Activated CD8-positive, alpha-beta memory T cell treated with anti-CD3 and anti-CD28 coated beads, Interleukin-2, amount 10 ng/mL, durations not matched to agents 7 days and 5 days (primary cell): ENCODE measurements around the gene MPHOSPH8. TPM values are rescaled to one million over a fixed set of nuclear protein-coding genes. Genes with fewer than 3 reads are reported as not detected.
"Not testable (repeated sequence)": the region's sequence is repeated elsewhere in the genome, so short reads cannot be mapped to it uniquely, and the experiment has no call there.

ENCODE experiments used
- ATAC-seq: fragments of 150-1000 bp; cut with Tn5 transposase; one replicate; pipeline ENCODE4 v1.10.0; 2021; ENCODE audit warnings: moderate library complexity
- CTCF ChIA-PET: fragments of 350-600 bp; sonication (Branson Sonifier 250); formaldehyde crosslinking; loops from one replicate; lab custom pipeline; 2021; ENCODE audit warnings: antibody characterized with exemption; lab: Charles Lee
- DNase-seq: peaks from one replicate; pipeline ENCODE4 v3.0.0-alpha.2; 2020
- H3K27ac Mint-ChIP-seq: one replicate; pipeline ENCODE4 v1.8.0; 2021; ENCODE audit warnings: mild to moderate bottlenecking, mixed read lengths
- H3K27me3 Mint-ChIP-seq: one replicate; pipeline ENCODE4 v1.8.0; 2021; ENCODE audit warnings: mixed read lengths
- H3K36me3 Mint-ChIP-seq: one replicate; pipeline ENCODE4 v1.8.0; 2021; ENCODE audit warnings: mild to moderate bottlenecking, mixed read lengths
- H3K4me1 Mint-ChIP-seq: one replicate; pipeline ENCODE4 v1.8.0; 2021; ENCODE audit warnings: mixed read lengths
- H3K4me3 Mint-ChIP-seq: one replicate; pipeline ENCODE4 v1.8.0; 2021; ENCODE audit warnings: mild to moderate bottlenecking, moderate library complexity, mixed read lengths
- H3K9me3 Mint-ChIP-seq: one replicate; pipeline ENCODE4 v1.8.0; 2022; ENCODE audit warnings: low read depth, mixed read lengths
- total RNA-seq, 2 experiments: library from RNA; stranded (reverse); gene quantifications; one replicate each; pipeline ENCODE4 v1.2.3, GENCODE V29; 2021

Gene MPHOSPH8
- total RNA-seq, 2 experiments from 2014 or later = 39.4 to 41.5 TPM

DNA sequence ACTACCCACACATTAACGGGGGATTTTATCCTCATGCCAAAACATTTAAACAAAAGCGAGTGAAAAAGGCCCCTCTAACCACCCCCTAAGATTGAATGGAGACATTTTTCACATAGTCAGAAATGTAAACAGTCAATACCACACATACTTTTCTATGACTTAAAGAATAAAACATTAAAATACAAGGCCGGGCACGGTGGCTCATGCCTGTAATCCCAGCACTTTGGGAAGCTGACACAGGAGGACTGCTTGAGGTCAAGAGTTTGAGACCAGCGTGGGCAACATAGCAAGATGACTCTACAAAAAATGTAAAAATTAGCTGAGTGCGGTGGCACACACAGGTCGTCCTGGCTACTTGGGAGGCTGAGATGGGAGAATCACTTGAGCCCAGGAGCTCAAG, 47.3 kb downstream of the MPHOSPH8 start:
- no peak for ATAC-seq
- H3K9me3 Mint-ChIP-seq = no peaks in the 10 kb centered on the region
- no peak overlapping the region for H3K27ac Mint-ChIP-seq
- no peak for DNase-seq
- CTCF ChIA-PET = no interaction called here
- peaks cover 27% of the 10 kb centered on the region for H3K36me3 Mint-ChIP-seq
- no peaks in the 10 kb centered on the region for H3K27me3 Mint-ChIP-seq
- peaks cover 22% of the 10 kb centered on the region for H3K4me1 Mint-ChIP-seq
- H3K4me3 Mint-ChIP-seq = no peak overlapping the region

DNA sequence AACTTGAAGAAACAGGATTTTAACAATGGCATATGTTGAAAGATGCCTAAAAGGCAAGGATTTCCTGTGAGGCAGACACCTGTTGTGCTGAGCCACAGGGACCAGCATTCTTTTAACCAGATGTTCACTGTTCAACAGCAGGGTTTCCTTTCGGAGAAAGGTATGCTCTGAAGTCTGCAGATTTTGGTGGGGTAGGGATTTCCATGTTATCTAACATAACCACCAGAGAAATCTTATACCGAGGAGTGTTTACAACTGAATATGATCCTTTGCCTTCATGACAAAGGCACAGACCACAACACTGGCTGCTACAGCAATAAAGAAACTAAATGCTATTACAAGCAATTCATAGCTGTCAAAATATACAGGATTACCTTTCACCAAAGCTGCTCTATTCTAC, 48.1 kb downstream of the MPHOSPH8 start:
- DNase-seq (no peak), ATAC-seq (no peak)
- H3K4me3 Mint-ChIP-seq = no peak overlapping the region
- CTCF ChIA-PET = no interaction called here
- peaks cover 22% of the 10 kb centered on the region for H3K4me1 Mint-ChIP-seq
- no peak overlapping the region for H3K27ac Mint-ChIP-seq
- no peaks in the 10 kb centered on the region for H3K27me3 Mint-ChIP-seq
- no peaks in the 10 kb centered on the region for H3K9me3 Mint-ChIP-seq
- peaks cover 23% of the 10 kb centered on the region for H3K36me3 Mint-ChIP-seq

GRCh38 chr13:19685034-19685433, 51.6 kb downstream of the MPHOSPH8 start:
- H3K27me3 Mint-ChIP-seq = no peaks in the 10 kb centered on the region
- H3K4me1 Mint-ChIP-seq = peaks cover 15% of the 10 kb centered on the region
- no peak overlapping the region for H3K27ac Mint-ChIP-seq
- H3K36me3 Mint-ChIP-seq = peaks cover 8% of the 10 kb centered on the region
- CTCF ChIA-PET = no interaction called here
- H3K9me3 Mint-ChIP-seq = no peaks in the 10 kb centered on the region
- ATAC-seq (no peak), DNase-seq (no peak)
- H3K4me3 Mint-ChIP-seq = no peak overlapping the region

DNA sequence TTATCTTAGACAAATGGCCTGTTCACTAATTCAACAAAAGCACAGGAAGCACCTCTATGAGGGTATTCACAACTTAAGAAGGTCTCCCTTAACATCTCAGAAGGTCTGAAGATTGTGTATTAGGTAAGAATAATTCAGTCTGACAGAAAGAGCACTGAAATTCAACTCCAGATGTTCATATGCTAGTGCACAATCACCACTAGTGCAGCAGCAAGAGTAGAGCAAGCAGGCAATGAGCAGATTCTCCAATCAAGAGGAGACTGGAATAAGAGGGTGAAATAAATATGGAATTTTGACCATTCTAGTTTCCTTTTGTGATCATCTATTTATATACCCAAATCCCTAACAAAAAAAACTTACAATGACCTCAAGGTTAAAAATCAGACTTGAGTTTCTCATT, 52.0 kb downstream of the MPHOSPH8 start:
- ATAC-seq (no peak), DNase-seq (no peak)
- Mint-ChIP-seq H3K27me3 (no peaks in the 10 kb centered on the region), H3K9me3 (no peaks in the 10 kb centered on the region), H3K27ac (no peak overlapping the region), H3K36me3 (peaks cover 10% of the 10 kb centered on the region), H3K4me3 (no peak overlapping the region), H3K4me1 (peaks cover 15% of the 10 kb centered on the region)
- CTCF ChIA-PET = no interaction called here

GRCh38 chr13:19691447-19691846, 58.0 kb downstream of the MPHOSPH8 start:
- not testable (repeated sequence) for H3K27ac Mint-ChIP-seq, H3K27me3 Mint-ChIP-seq, ATAC-seq, DNase-seq, H3K4me3 Mint-ChIP-seq, H3K9me3 Mint-ChIP-seq
- H3K36me3 Mint-ChIP-seq = peaks cover 34% of the 10 kb centered on the region
- H3K4me1 Mint-ChIP-seq = peaks cover 16% of the 10 kb centered on the region
- CTCF ChIA-PET = interaction anchor here (0.6 kb wide), 1 partner anchor 9 kb away, joined by 3 read pairs; no protein-coding TSS in a partner anchor

- peaks cover 16% of the 10 kb centered on the region for H3K4me1 Mint-ChIP-seq
- H3K27ac Mint-ChIP-seq = no peak overlapping the region
- DNase-seq (no peak), ATAC-seq (no peak)
- no peaks in the 10 kb centered on the region for H3K27me3 Mint-ChIP-seq
- peaks cover 39% of the 10 kb centered on the region for H3K36me3 Mint-ChIP-seq
- no peaks in the 10 kb centered on the region for H3K9me3 Mint-ChIP-seq
- no peak overlapping the region for H3K4me3 Mint-ChIP-seq
- CTCF ChIA-PET = no interaction called here
Measured at GRCh38 chr13:19695428-19695827, 62.0 kb downstream of the MPHOSPH8 start.

DNA sequence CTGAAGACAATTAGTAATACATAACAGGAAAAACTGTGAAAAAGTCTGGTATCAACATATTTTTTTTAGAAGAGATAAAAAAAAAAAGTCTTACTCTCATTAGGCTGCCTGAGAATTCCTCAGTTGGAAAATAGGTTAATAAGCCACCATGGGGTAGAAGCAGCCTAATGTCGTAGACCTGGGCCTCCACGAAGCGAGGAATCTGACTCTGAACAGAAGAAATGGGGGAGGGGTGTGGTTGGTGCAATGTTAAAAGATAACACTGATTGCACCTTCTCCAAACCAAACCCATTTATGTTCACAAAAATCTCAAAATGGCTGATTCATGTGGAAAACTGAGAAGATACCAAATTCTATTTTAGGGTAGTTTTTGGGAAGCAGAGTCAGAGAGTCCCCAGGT, 62.4 kb downstream of the MPHOSPH8 start:
- Mint-ChIP-seq H3K27ac (no peak overlapping the region), H3K4me3 (no peak overlapping the region), H3K27me3 (no peaks in the 10 kb centered on the region), H3K9me3 (no peaks in the 10 kb centered on the region), H3K4me1 (peaks cover 13% of the 10 kb centered on the region), H3K36me3 (peaks cover 36% of the 10 kb centered on the region)
- ATAC-seq (no peak), DNase-seq (no peak)
- CTCF ChIA-PET = no interaction called here

- DNase-seq, H3K27ac Mint-ChIP-seq, H3K4me3 Mint-ChIP-seq, H3K9me3 Mint-ChIP-seq, H3K4me1 Mint-ChIP-seq, ATAC-seq, H3K27me3 Mint-ChIP-seq, CTCF ChIA-PET: not testable (repeated sequence)
- H3K36me3 Mint-ChIP-seq = peaks cover 16% of the 10 kb centered on the region
Measured at GRCh38 chr13:19700963-19701362, 67.5 kb downstream of the MPHOSPH8 start.

DNA sequence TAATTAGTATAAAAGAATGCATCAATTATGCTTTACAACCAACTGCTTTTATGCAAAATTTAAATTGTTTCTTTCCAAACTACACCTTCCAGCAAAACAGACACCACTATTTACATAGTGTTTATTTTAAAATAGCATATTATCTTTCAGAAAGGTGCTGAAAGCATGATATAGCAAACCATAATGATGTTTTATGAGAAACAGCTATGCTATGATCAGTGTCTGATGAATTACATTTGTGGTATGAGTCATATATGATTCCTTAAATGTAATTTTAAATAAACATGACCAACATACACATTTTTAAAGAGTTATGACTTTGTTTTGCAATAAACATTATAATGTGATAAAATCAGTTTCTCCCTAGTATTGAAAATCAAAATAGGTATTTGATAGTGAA, 68.2 kb downstream of the MPHOSPH8 start:
- H3K4me1 Mint-ChIP-seq, DNase-seq, H3K9me3 Mint-ChIP-seq, H3K27ac Mint-ChIP-seq, ATAC-seq, CTCF ChIA-PET, H3K4me3 Mint-ChIP-seq, H3K27me3 Mint-ChIP-seq: not testable (repeated sequence)
- H3K36me3 Mint-ChIP-seq = peaks cover 14% of the 10 kb centered on the region

GRCh38 chr13:19704256-19704655, 70.8 kb downstream of the MPHOSPH8 start:
- CTCF ChIA-PET, DNase-seq, ATAC-seq, H3K27me3 Mint-ChIP-seq, H3K4me3 Mint-ChIP-seq, H3K4me1 Mint-ChIP-seq, H3K27ac Mint-ChIP-seq, H3K9me3 Mint-ChIP-seq: not testable (repeated sequence)
- peaks cover 15% of the 10 kb centered on the region for H3K36me3 Mint-ChIP-seq

DNA sequence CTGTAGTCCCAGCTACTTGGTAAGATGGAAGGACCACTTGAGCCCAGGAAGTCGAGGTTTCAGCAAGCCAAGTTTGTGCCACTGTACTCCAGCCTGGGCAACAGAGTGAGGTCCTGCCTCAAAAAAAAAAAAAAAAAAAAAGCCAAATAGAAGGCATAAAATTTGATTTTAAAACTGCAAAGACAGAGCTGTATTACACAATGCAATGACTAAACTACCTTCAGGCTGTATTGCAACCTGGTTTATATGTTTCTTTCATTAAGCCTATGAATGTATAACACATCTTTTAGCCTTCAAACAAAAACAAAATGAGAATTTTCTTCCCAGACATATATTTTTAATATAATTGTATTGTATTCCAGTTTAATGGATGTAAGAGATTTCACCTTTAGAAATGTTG, 75.6 kb downstream of the MPHOSPH8 start:
- H3K4me3 Mint-ChIP-seq, DNase-seq, H3K27me3 Mint-ChIP-seq, H3K9me3 Mint-ChIP-seq, CTCF ChIA-PET, ATAC-seq, H3K27ac Mint-ChIP-seq: not testable (repeated sequence)
- H3K4me1 Mint-ChIP-seq = peaks cover 12% of the 10 kb centered on the region
- H3K36me3 Mint-ChIP-seq = peaks cover 20% of the 10 kb centered on the region

GRCh38 chr13:19709782-19710181, 76.3 kb downstream of the MPHOSPH8 start:
- CTCF ChIA-PET, H3K4me3 Mint-ChIP-seq, H3K27me3 Mint-ChIP-seq, H3K9me3 Mint-ChIP-seq, H3K27ac Mint-ChIP-seq, ATAC-seq, DNase-seq: not testable (repeated sequence)
- H3K36me3 Mint-ChIP-seq = peaks cover 26% of the 10 kb centered on the region
- peaks cover 19% of the 10 kb centered on the region for H3K4me1 Mint-ChIP-seq

DNA sequence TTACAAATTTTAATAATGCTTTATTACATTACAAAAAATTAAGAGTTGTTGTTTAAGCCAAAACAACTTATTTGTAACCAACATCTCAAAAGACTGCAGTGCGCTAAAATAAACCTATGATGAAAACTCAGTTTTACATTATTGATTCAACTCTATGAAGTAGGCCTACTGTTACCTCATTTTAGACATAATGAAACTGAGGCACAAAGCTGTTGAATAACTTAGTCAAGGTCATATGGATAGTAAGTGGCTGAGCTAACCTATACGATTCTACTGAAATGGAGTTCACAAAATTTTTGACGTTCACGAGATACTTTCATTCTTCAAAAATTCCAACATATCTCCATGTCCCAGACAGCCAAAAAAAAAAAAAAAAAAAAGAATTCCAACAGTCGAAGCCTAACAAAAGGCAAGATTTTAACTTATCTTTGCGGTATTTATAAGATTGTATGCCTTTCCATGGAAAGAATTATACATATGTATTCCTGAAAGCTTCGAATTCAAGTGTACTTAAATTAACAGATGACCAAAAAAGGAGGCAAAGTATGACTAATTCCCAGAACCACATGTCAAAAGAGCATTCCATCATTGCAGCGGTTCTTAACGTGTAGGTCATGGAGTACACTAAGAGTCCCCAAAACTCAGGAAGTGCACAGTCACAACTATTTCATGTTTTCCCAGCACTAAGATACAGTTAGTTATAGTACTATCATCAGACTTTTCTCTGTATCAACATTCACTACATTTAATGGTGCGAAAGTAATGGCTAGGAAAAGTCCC, 79.9 kb downstream of the MPHOSPH8 start:
- DNase-seq (no peak), ATAC-seq (peak; percentile 93)
- Mint-ChIP-seq H3K27ac (peak overlapping the region; percentile 66), H3K4me3 (no peak overlapping the region), H3K27me3 (no peaks in the 10 kb centered on the region), H3K36me3 (peaks cover 32% of the 10 kb centered on the region), H3K9me3 (no peaks in the 10 kb centered on the region), H3K4me1 (peaks cover 20% of the 10 kb centered on the region)
- CTCF ChIA-PET = no interaction called here

DNA sequence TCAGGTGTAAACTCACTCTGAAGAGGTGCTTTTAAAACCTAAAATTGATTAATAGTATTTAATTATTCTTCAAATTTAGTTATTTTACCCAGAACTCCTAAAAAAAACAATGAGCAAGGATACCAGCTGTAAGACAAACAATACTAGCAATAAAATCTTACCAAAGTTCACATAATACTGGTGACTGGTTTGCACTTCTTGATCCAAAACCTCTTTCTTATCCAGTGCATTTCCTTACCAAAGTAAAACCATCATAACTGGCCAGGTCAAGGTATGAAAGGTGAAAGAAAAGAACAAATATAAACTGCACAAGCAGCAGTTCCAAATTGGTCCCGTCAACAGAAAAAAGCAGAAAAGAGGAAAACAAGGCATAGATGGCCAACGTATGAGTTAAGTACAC, 86.6 kb downstream of the MPHOSPH8 start:
- Mint-ChIP-seq H3K36me3 (peaks cover 27% of the 10 kb centered on the region), H3K4me1 (peaks cover 3% of the 10 kb centered on the region), H3K27ac (no peak overlapping the region), H3K27me3 (no peaks in the 10 kb centered on the region), H3K9me3 (no peaks in the 10 kb centered on the region), H3K4me3 (no peak overlapping the region)
- DNase-seq = no peak
- CTCF ChIA-PET = no interaction called here
- ATAC-seq = no peak
